ENCODE results near the gene MAX. TPM values are rescaled to one million over a fixed set of nuclear protein-coding genes. Genes with fewer than 3 reads are reported as not detected.

MAX gene
- total and polyA plus RNA-seq, 2 of the 13 experiments (the other 11 are each of a cell fraction or from before 2014, with no cell fraction given), result 28.5 to 29.3 TPM

DNA sequence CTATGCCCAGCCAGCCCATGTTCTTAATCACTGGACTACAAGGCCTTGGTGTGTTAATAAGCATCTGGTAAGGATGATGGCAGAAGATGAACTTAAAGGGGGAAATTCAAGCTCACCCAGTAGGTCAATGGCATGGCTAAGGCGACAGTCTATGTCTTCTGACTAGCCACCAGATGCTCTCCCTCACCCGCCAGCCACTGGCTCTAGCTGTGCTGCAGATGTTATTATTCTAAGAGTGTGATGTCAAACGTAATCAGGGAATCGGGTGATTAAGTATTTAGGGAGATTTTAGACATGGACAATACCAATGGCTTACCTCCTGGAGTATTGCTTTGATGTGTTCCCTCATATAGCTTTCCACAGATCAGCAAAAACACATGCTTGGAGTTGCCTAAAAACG lies 39.2 kb upstream of the MAX start:
- Histone ChIP-seq H2AFZ (ENCODE audit: low read length) (no peak overlapping the region), H3K27me3 (ENCODE audit: control insufficient read depth in 1 of 2, insufficient read depth in 2 of 2, low read length in 2 of 2) (peaks cover 0 to 25% of the 10 kb centered on the region in 2 experiments; a peak in 3 of 5 replicates), H3K9ac (ENCODE audit: insufficient read depth, low read depth, low read length) (no peak overlapping the region), H3K4me2 (ENCODE audit: low read depth, low read length) (no peak overlapping the region), H3K9me3 (ENCODE audit: low read length) (no peaks in the 10 kb centered on the region), H3K27ac (ENCODE audit: extremely low read length, insufficient read depth, low read length) (no peak overlapping the region), H3K36me3 (replicated peaks in 1 of 2; ENCODE audit: control insufficient read depth in 1 of 2, insufficient read depth in 2 of 2, low read length in 2 of 2) (no peaks in the 10 kb centered on the region), H3K4me3 (replicated peaks in 1 of 3; ENCODE audit: insufficient read depth in 1 of 3, low read depth in 2 of 3, low read length in 3 of 3) (no peak overlapping the region), H3K4me1 (ENCODE audit: insufficient read depth, low read length) (no peaks in the 10 kb centered on the region), H4K20me1 (ENCODE audit: insufficient read depth, low read length) (no peaks in the 10 kb centered on the region), H3K79me2 (ENCODE audit: insufficient read depth, low read length) (no peaks in the 10 kb centered on the region)
- no peak for FAIRE-seq
- WGBS (ENCODE audit: low lambda C conversion rate), result 45% methylated on average over 4 of the region's 5 CpGs
- TF ChIP-seq, protein P1, sequence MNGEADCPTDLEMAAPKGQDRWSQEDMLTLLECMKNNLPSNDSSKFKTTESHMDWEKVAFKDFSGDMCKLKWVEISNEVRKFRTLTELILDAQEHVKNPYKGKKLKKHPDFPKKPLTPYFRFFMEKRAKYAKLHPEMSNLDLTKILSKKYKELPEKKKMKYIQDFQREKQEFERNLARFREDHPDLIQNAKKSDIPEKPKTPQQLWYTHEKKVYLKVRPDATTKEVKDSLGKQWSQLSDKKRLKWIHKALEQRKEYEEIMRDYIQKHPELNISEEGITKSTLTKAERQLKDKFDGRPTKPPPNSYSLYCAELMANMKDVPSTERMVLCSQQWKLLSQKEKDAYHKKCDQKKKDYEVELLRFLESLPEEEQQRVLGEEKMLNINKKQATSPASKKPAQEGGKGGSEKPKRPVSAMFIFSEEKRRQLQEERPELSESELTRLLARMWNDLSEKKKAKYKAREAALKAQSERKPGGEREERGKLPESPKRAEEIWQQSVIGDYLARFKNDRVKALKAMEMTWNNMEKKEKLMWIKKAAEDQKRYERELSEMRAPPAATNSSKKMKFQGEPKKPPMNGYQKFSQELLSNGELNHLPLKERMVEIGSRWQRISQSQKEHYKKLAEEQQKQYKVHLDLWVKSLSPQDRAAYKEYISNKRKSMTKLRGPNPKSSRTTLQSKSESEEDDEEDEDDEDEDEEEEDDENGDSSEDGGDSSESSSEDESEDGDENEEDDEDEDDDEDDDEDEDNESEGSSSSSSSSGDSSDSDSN (CRISPR knock-in tag; IDR thresholded peaks at IDR 0.05), result no peak
- TF ChIP-seq ZNF670 (CRISPR knock-in tag; IDR thresholded peaks at IDR 0.05; ENCODE audit: borderline replicate concordance) (no peak), ZNF562 (CRISPR knock-in tag; IDR thresholded peaks at IDR 0.05; ENCODE audit: borderline replicate concordance) (no peak), SIN3B (IDR thresholded peaks at IDR 0.05; ENCODE audit: low read length) (no peak), ZNF441 (CRISPR knock-in tag; IDR thresholded peaks at IDR 0.05; ENCODE audit: borderline replicate concordance) (no peak), NCOA2 (CRISPR knock-in tag; IDR thresholded peaks at IDR 0.05) (no peak), ZBTB14 (CRISPR knock-in tag; IDR thresholded peaks at IDR 0.05) (no peak), MYNN (CRISPR knock-in tag; IDR thresholded peaks at IDR 0.05; ENCODE audit: low read depth) (no peak), HOMEZ (CRISPR knock-in tag; IDR thresholded peaks at IDR 0.05; ENCODE audit: low read depth) (no peak), ISX (CRISPR knock-in tag; conservative IDR thresholded peaks at IDR 0.05) (no peak), ZNF468 (CRISPR knock-in tag; IDR thresholded peaks at IDR 0.05) (no peak), HCFC1 (IDR thresholded peaks at IDR 0.05; ENCODE audit: low read depth, low read length) (no peak), ZNF260 (CRISPR knock-in tag; IDR thresholded peaks at IDR 0.05; ENCODE audit: borderline replicate concordance, low read depth) (no peak), CBX1 (IDR thresholded peaks at IDR 0.05; ENCODE audit: low read depth) (no peak)
- DNase-seq (ENCODE audit: low spot score), result no peak
- in situ Hi-C loops (cut with HindIII; ENCODE audit: extremely low pct_ligation_motif_present, low pct_unique_long_range_greater_than_20kb) (no loop called here), intact Hi-C loops (cut with micrococcal nuclease; ENCODE audit: unreplicated experiment) (no loop called here)
- no TSS peak for BruUV-seq (replicated peaks)
- ChIA-PET CTCF (ENCODE audit: low intra/inter-chr PET ratio, low total read pairs) (no interaction called here), POLR2A (no interaction called here)
- ATAC-seq, result no peak

Data from HepG2 (cell line).